Tongue (tissue), 2 donors: Measurements from ENCODE around the gene MRRF. TPM values are rescaled to one million over a fixed set of nuclear protein-coding genes. Genes with fewer than 3 reads are reported as not detected.

Experiments
- DNase-seq: peaks from one replicate; pipeline ENCODE4 v3.0.0-alpha.2; 2015
- total RNA-seq: library from RNA; depleted of rRNA; stranded (reverse); fragments of >200 nt; gene quantifications from one replicate; pipeline ENCODE4 v1.2.3, GENCODE V29; 2014

Gene MRRF
- total RNA-seq, 1 donor from 2014 or later = 30.9 TPM

- no peak for DNase-seq
Observed at GRCh38 chr9:122333169-122333808, 68.6 kb downstream of the MRRF start.

GRCh38 chr9:122334916-122335315, 70.2 kb downstream of the MRRF start:
- no peak for DNase-seq

- DNase-seq = no peak
Observed at GRCh38 chr9:122336189-122336588, 71.5 kb downstream of the MRRF start.

- DNase-seq = no peak
Observed at GRCh38 chr9:122336866-122337555, 72.3 kb downstream of the MRRF start.

- peak; percentile 63 for DNase-seq
Observed at GRCh38 chr9:122337556-122337929, 72.9 kb downstream of the MRRF start.

GRCh38 chr9:122338536-122338935, 73.9 kb downstream of the MRRF start:
- no peak for DNase-seq

- no peak for DNase-seq
Observed at GRCh38 chr9:122338994-122339393, 74.3 kb downstream of the MRRF start.

GRCh38 chr9:122339579-122339978, 74.9 kb downstream of the MRRF start:
- DNase-seq = no peak

GRCh38 chr9:122340161-122340560, 75.5 kb downstream of the MRRF start:
- DNase-seq = no peak

GRCh38 chr9:122342323-122343050, 77.8 kb downstream of the MRRF start:
- DNase-seq = no peak

- DNase-seq = peak; percentile 40
Observed at GRCh38 chr9:122346478-122347347, 82.0 kb downstream of the MRRF start.

GRCh38 chr9:122347348-122348287, 82.9 kb downstream of the MRRF start:
- peak; percentile 58 for DNase-seq

GRCh38 chr9:122348288-122348777, 83.7 kb downstream of the MRRF start:
- no peak for DNase-seq

GRCh38 chr9:122348791-122349190, 84.1 kb downstream of the MRRF start:
- no peak for DNase-seq

- DNase-seq = no peak
Observed at GRCh38 chr9:122349201-122349600, 84.5 kb downstream of the MRRF start.

- peak; percentile 89 for DNase-seq
Observed at GRCh38 chr9:122350577-122351355, 86.1 kb downstream of the MRRF start.

GRCh38 chr9:122354536-122355199, 90.0 kb downstream of the MRRF start:
- DNase-seq = no peak

GRCh38 chr9:122355336-122355875, 90.7 kb downstream of the MRRF start:
- no peak for DNase-seq

- DNase-seq = no peak
Observed at GRCh38 chr9:122356627-122357026, 91.9 kb downstream of the MRRF start.
